K562 (cell line): ENCODE results near the gene CADPS2. TPM values are rescaled to one million over a fixed set of nuclear protein-coding genes. Genes with fewer than 3 reads are reported as not detected.

Experiments
- ATAC-seq: fragments of 200-7000 bp; cut with Tn5 transposase; 3 replicates; pipeline ENCODE4 v1.9.1; 2020; ENCODE audit warnings: moderate library complexity
- BruUV-seq: library from RNA; stranded (reverse); fragments of 400-500 nt; replicated peaks from 2 replicates; lab custom pipeline; 2021; lab: Mats Ljungman, UMichigan
- CTCF ChIA-PET: fragments of 300-600 bp; formaldehyde crosslinking; extraction: SDS; loops from one replicate; lab custom pipeline; 2021; ENCODE audit warnings: low intra/inter-chr PET ratio; lab: Yijun Ruan, JAX
- POLR2A ChIA-PET: fragments of 300-600, 350-650 bp; sonication (Branson Sonifier 250); formaldehyde crosslinking; extraction: SDS; loops from one replicate; lab custom pipeline; 2021; ENCODE audit warnings: antibody characterized with exemption, inconsistent platforms; lab: Yijun Ruan, JAX
- DNase-seq, 4 experiments: peaks; one replicate each; pipeline versions ENCODE4 v3.0.0 to v3.0.0-alpha.2; 2011 to 2018; ENCODE audit warnings: low spot score in 3 of 4, mixed read lengths in 3 of 4; ENCODE audit errors: extremely low read depth in 1 of 4
- FAIRE-seq: peaks from 2 replicates; lab custom pipeline; 2011; peaks lifted over from hg19 to GRCh38; lab: Jason Lieb, UNC
- H2AFZ ChIP-seq: 2 replicates; pipeline ENCODE4 v1.6.0; 2011; ENCODE audit warnings: low read depth, low read length, control low read depth, inconsistent platforms
- H3K27ac ChIP-seq: fragments of 200-600 bp; 3 replicates; pipeline ENCODE4 v1.8.0; 2011; ENCODE audit warnings: low read depth, mild to moderate bottlenecking, control low read depth, inconsistent platforms, low read length, moderate library complexity, mixed read lengths; ENCODE audit errors: extremely low read depth
- H3K27me3 ChIP-seq, 2 experiments: fragments of 300-600 bp in 1 of 2; 2 replicates in 1 of 2; 3 replicates in 1 of 2; pipeline versions ENCODE4 v1.6.0 to v1.8.0; 2011; ENCODE audit warnings: inconsistent platforms in 2 of 2, low read length in 2 of 2, mild to moderate bottlenecking in 1 of 2, mixed read lengths in 1 of 2, moderate library complexity in 1 of 2; ENCODE audit not compliant: control insufficient read depth in 2 of 2, insufficient read depth in 2 of 2
- H3K36me3 ChIP-seq: fragments of 300-600 bp; 3 replicates; pipeline ENCODE4 v1.8.0; 2011; ENCODE audit warnings: mild to moderate bottlenecking, low read length, inconsistent platforms; ENCODE audit not compliant: control insufficient read depth, insufficient read depth
- H3K4me1 ChIP-seq, 2 experiments: fragments of 200-600 bp in 1 of 2; replicated peaks in 1 of 2; 2 replicates in 1 of 2; 3 replicates in 1 of 2; pipeline versions ENCODE4 v1.5.1 to v1.8.0; 2011; ENCODE audit warnings: inconsistent platforms in 2 of 2, low read length in 2 of 2, mild to moderate bottlenecking in 1 of 2, mixed read lengths in 1 of 2, moderate library complexity in 1 of 2; ENCODE audit not compliant: control insufficient read depth in 2 of 2, insufficient read depth in 2 of 2
- H3K4me2 ChIP-seq: 2 replicates; pipeline ENCODE4 v1.6.1; 2011; ENCODE audit warnings: low read length, control low read depth, inconsistent platforms, mixed read lengths; ENCODE audit not compliant: insufficient read depth
- H3K4me3 ChIP-seq: fragments of 200-600 bp; sonication (generic), shearing (Covaris generic); 2 replicates; pipeline ENCODE4 v1.5.1; 2016; ENCODE audit warnings: control low read depth, inconsistent platforms
- H3K79me2 ChIP-seq: fragments of 200-600 bp; 3 replicates; pipeline ENCODE4 v1.8.0; 2011; ENCODE audit warnings: low read length, inconsistent platforms; ENCODE audit not compliant: control insufficient read depth, insufficient read depth
- H3K9ac ChIP-seq, 2 experiments: 2 replicates each; pipeline versions ENCODE4 v1.6.0 to v1.6.1; 2011; ENCODE audit warnings: low read depth in 2 of 2, low read length in 2 of 2, control low read depth in 1 of 2, inconsistent platforms in 1 of 2, mild to moderate bottlenecking in 1 of 2, mixed read lengths in 1 of 2; ENCODE audit not compliant: insufficient read depth in 1 of 2
- H3K9me1 ChIP-seq: one replicate; pipeline ENCODE4 v1.6.0; 2011; ENCODE audit warnings: inconsistent platforms, mild to moderate bottlenecking, low read length, moderate library complexity; ENCODE audit not compliant: control insufficient read depth, insufficient read depth
- H3K9me3 ChIP-seq: replicated peaks from 2 replicates; pipeline ENCODE4 v1.5.1; 2011; ENCODE audit warnings: low read depth, low read length, inconsistent platforms; ENCODE audit not compliant: control insufficient read depth, insufficient read depth
- H4K20me1 ChIP-seq: replicated peaks from 2 replicates; pipeline ENCODE4 v1.6.1; 2011; ENCODE audit warnings: low read length, inconsistent platforms, mixed read lengths; ENCODE audit not compliant: control insufficient read depth, insufficient read depth
- BDP1 ChIP-seq: IDR thresholded peaks from 3 replicates; pipeline ENCODE4 v1.6.1; 2011; ENCODE audit not compliant: insufficient read length, insufficient read depth
- HNRNPUL1 ChIP-seq: fragments of 200-400 bp; formaldehyde crosslinking; IDR thresholded peaks from 2 replicates; pipeline ENCODE4 v1.6.1; 2017; ENCODE audit warnings: low read length
- MYBL2 ChIP-seq, 2 experiments: fragments of 450-650 bp in 1 of 2; sonication (generic) in 1 of 2; formaldehyde crosslinking in 1 of 2; IDR thresholded peaks; 2 replicates each; pipeline versions ENCODE4 v1.6.1 to v1.8.1; 2017 to 2022; ENCODE audit warnings: borderline replicate concordance in 1 of 2, inconsistent platforms in 1 of 2, low read depth in 1 of 2, mild to moderate bottlenecking in 1 of 2, missing genetic modification reagents in 1 of 2, moderate library complexity in 1 of 2
- NFYB ChIP-seq: IDR thresholded peaks from 2 replicates; pipeline ENCODE4 v1.6.1; 2011; ENCODE audit warnings: mild to moderate bottlenecking, moderate library complexity; ENCODE audit not compliant: insufficient read length; ENCODE audit errors: extremely low read depth
- ZNF165 ChIP-seq: fragments of 250-450 bp; sonication (Bioruptor Pico); IDR thresholded peaks from 2 replicates; pipeline ENCODE4 v1.4.0; 2020; ENCODE audit warnings: borderline replicate concordance
- WGBS: fragments of 100-300 bp; shearing (Covaris generic); methylation state at CpG from one replicate; pipeline ENCODE4 v1.1.6; 2016; ENCODE audit warnings: low coverage, mixed read lengths; ENCODE audit not compliant: insufficient coverage; ENCODE audit errors: missing lambda C conversion rate; 5-methylcytosine and 5-hydroxymethylcytosine counted together
- in situ Hi-C: fragments of 300-500 bp; cut with MboI; formaldehyde crosslinking; loops from 4 replicates; pipeline ENCODE4 v1.15.0; 2018; ENCODE audit warnings: inconsistent platforms, mixed read lengths
- intact Hi-C: fragments of 100-400 bp; cut with micrococcal nuclease; formaldehyde crosslinking; loops from 2 replicates; pipeline ENCODE4 v1.14.2; 2022
- polyA plus RNA-seq, 8 experiments: library from polyadenylated mRNA; depleted of rRNA in 4 of 8; stranded (reverse) in 5 of 8; unstranded in 3 of 8; fragments of >200 nt; fragmentation: Nextera tagmentation in 2 of 8; fragmentation: Illumina TruSeq in 1 of 8; extraction: Ambion mirVana in 2 of 8; extraction: Trizol in 1 of 8; gene quantifications; 2 replicates each; pipeline versions ENCODE4 v1.2.1 to v1.2.3, GENCODE V29; 2011 to 2014; ENCODE audit warnings: inconsistent platforms in 1 of 8, missing spikeins in 1 of 8
- total RNA-seq, 7 experiments: library from RNA; depleted of rRNA in 6 of 7; stranded (reverse); fragments of >200 nt in 6 of 7; fragmentation: Illumina TruSeq in 2 of 7; extraction: Trizol in 2 of 7; gene quantifications; 2 replicates each; pipeline versions ENCODE4 v1.2.1 to v1.2.3, GENCODE V29; 2011 to 2021; ENCODE audit warnings: low replicate concordance in 1 of 7
- TF ChIP-seq, protein P1 (sequence below), 2 experiments: fragments of 200-800 bp in 1 of 2; sonication (Bioruptor generic) in 1 of 2; sonication (generic) in 1 of 2; formaldehyde crosslinking in 1 of 2; IDR thresholded peaks in 1 of 2; conservative IDR thresholded peaks in 1 of 2; 2 replicates each; pipeline versions ENCODE4 v1.5.0 to v1.6.1; 2016 to 2020; ENCODE audit warnings: missing compliant biosample characterization in 1 of 2, missing genetic modification characterization in 1 of 2, missing genetic modification reagents in 1 of 2

The CADPS2 gene
- total and polyA plus RNA-seq, 9 of the 15 experiments (the other 6 are each of a cell fraction or from before 2014, with no cell fraction given) = 0.03 to 0.14 (median 0.04) TPM; not detected in 1

DNA sequence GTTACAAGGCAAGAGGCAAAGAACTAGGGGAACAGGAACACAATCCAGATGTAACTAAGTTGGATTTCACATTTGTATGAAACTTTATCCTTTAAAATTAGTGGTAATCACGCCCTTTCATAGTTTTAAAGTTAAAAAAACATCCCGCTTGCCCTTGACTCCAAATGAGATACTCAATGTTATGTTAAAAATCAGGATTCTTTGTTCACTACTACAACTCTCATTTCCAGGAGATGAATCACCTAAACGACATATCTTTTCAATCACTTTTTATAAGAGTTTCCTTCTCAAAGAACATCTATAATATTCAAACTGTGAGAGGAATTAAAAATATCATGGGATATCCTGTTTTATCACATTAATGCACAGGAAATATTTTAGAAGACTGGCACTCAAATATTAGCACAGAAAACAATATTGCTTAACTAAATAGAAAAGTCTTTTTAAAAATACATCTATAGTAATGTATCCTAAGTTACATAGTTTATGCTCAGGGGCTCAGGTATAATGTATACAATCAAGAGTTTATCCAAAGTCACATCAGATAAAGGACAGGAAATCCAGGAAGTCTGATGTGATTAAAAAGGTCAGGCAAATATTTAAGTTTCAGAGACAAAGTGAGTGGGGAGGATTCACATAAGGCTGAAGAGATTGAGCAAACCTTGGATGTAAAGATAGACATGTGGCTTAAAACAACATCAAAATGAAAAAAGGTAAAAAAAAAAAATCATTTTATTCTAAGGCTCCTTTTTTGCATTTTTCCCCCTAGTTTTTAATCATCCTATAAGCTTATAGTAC is 41.9 kb downstream of the CADPS2 start:
- CTCF ChIA-PET = no interaction called here
- FAIRE-seq (no peak), ATAC-seq (no peak), DNase-seq (no peak)
- Histone ChIP-seq H3K4me1 (no peaks in the 10 kb centered on the region), H2AFZ (no peak overlapping the region), H3K79me2 (no peaks in the 10 kb centered on the region), H3K9ac (no peak overlapping the region), H3K4me3 (no peak overlapping the region), H4K20me1 (no peaks in the 10 kb centered on the region), H3K4me2 (no peak overlapping the region), H3K27ac (no peak overlapping the region), H3K27me3 (no peaks in the 10 kb centered on the region), H3K36me3 (no peaks in the 10 kb centered on the region), H3K9me3 (no peaks in the 10 kb centered on the region), H3K9me1 (no peaks in the 10 kb centered on the region)
- POLR2A ChIA-PET = no interaction called here
- in situ Hi-C loops = no loop called here
- no TSS peak for BruUV-seq
- TF ChIP-seq ZNF165 (CRISPR knock-in tag) = no peak
- 0% methylated on average over 3 of the region's 3 CpGs for WGBS
- intact Hi-C loops = no loop called here

DNA sequence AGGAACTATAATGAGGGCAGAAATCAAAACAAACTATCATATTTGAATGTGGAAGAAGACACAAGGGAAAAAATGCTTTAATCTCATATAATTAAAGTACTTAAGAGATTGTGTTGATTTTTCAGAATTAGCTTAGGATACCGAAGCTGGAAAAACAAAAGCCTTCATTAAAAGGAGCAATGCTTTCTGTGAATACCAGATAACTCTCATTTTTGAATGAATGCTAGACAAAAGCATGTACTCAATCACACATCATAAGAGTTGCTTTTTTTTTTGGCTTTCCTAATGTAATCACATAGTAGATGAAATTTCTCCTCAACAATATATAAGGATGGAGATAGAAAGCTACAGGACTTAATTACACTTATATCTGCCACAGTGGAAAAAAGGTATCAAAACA is 43.3 kb downstream of the CADPS2 start:
- no peaks in the 10 kb centered on the region for H3K79me2 ChIP-seq
- intact Hi-C loops = no loop called here
- no peak overlapping the region for H3K27ac ChIP-seq
- no peak overlapping the region for H3K9ac ChIP-seq
- no peaks in the 10 kb centered on the region for H3K27me3 ChIP-seq
- TF ChIP-seq HNRNPUL1 = no peak
- TF ChIP-seq NFYB = no peak
- no peak for TF ChIP-seq BDP1
- TF ChIP-seq, protein P1, sequence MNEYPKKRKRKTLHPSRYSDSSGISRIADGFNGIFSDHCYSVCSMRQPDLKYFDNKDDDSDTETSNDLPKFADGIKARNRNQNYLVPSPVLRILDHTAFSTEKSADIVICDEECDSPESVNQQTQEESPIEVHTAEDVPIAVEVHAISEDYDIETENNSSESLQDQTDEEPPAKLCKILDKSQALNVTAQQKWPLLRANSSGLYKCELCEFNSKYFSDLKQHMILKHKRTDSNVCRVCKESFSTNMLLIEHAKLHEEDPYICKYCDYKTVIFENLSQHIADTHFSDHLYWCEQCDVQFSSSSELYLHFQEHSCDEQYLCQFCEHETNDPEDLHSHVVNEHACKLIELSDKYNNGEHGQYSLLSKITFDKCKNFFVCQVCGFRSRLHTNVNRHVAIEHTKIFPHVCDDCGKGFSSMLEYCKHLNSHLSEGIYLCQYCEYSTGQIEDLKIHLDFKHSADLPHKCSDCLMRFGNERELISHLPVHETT (CRISPR knock-in tag; conservative IDR thresholded peaks at IDR 0.05 in 1 of 2, IDR thresholded peaks at IDR 0.05 in 1 of 2) = no peak
- no peak for TF ChIP-seq MYBL2 (IDR thresholded peaks at IDR 0.05; ENCODE audit: low read depth)
- no peak for TF ChIP-seq MYBL2 (CRISPR knock-in tag; IDR thresholded peaks at IDR 0.05; ENCODE audit: borderline replicate concordance)
- CTCF ChIA-PET = no interaction called here
- no peaks in the 10 kb centered on the region for H3K36me3 ChIP-seq
- ATAC-seq (no peak), FAIRE-seq (no peak), DNase-seq (no peak)
- H2AFZ ChIP-seq = no peak overlapping the region
- WGBS = 0% methylated on average over 1 of the region's 1 CpG
- no peak overlapping the region for H3K4me3 ChIP-seq
- in situ Hi-C loops = no loop called here
- no TSS peak for BruUV-seq
- no peaks in the 10 kb centered on the region for H3K4me1 ChIP-seq
- POLR2A ChIA-PET = no interaction called here
- H3K9me1 ChIP-seq = no peaks in the 10 kb centered on the region
- no peaks in the 10 kb centered on the region for H4K20me1 ChIP-seq
- no peaks in the 10 kb centered on the region for H3K9me3 ChIP-seq
- H3K4me2 ChIP-seq = no peak overlapping the region
